HL-60/S4 treated with retinoic acid at 250 ng/mL for 4 days and 3 days (cell line): ENCODE measurements around the gene NMNAT3.

Experiments used
- in situ Hi-C: fragments of 300-500 bp; cut with MboI; formaldehyde crosslinking; loops from 2 replicates; pipeline ENCODE4 v1.7.0; 2022; ENCODE audit warnings: low sequenced_read_pairs

Gene NMNAT3

GRCh38 chr3:139676108-139676507 lies 1.7 kb downstream of the NMNAT3 start:
- in situ Hi-C loops, result no loop called here

GRCh38 chr3:139675327-139675726 lies 2.4 kb downstream of the NMNAT3 start:
- in situ Hi-C loops, result no loop called here

- in situ Hi-C loops, result no loop called here
Measured at GRCh38 chr3:139674571-139675260, 3.1 kb downstream of the NMNAT3 start.

- in situ Hi-C loops, result no loop called here
Measured at GRCh38 chr3:139672884-139673283, 4.9 kb downstream of the NMNAT3 start.

- in situ Hi-C loops, result no loop called here
Measured at GRCh38 chr3:139671863-139672646, 5.7 kb downstream of the NMNAT3 start.

- in situ Hi-C loops, result no loop called here
Measured at GRCh38 chr3:139671107-139671506, 6.7 kb downstream of the NMNAT3 start.

- in situ Hi-C loops, result no loop called here
Measured at GRCh38 chr3:139670196-139670595, 7.6 kb downstream of the NMNAT3 start.

- in situ Hi-C loops, result no loop called here
Measured at GRCh38 chr3:139668332-139668731, 9.4 kb downstream of the NMNAT3 start.

GRCh38 chr3:139664958-139665357 lies 12.8 kb downstream of the NMNAT3 start:
- in situ Hi-C loops, result no loop called here

GRCh38 chr3:139660269-139660668 lies 17.5 kb downstream of the NMNAT3 start:
- in situ Hi-C loops, result no loop called here

GRCh38 chr3:139659511-139659910 lies 18.3 kb downstream of the NMNAT3 start:
- in situ Hi-C loops, result no loop called here

- in situ Hi-C loops, result no loop called here
Measured at GRCh38 chr3:139657936-139658335, 19.8 kb downstream of the NMNAT3 start.

GRCh38 chr3:139657434-139657833 lies 20.3 kb downstream of the NMNAT3 start:
- in situ Hi-C loops, result no loop called here

GRCh38 chr3:139655909-139656595 lies 21.7 kb downstream of the NMNAT3 start:
- in situ Hi-C loops, result no loop called here

GRCh38 chr3:139654637-139655365 lies 23.0 kb downstream of the NMNAT3 start:
- in situ Hi-C loops, result no loop called here

GRCh38 chr3:139653582-139653981 lies 24.2 kb downstream of the NMNAT3 start:
- in situ Hi-C loops, result no loop called here

GRCh38 chr3:139652561-139652960 lies 25.2 kb downstream of the NMNAT3 start:
- in situ Hi-C loops, result no loop called here

GRCh38 chr3:139647866-139648435 lies 29.8 kb downstream of the NMNAT3 start:
- in situ Hi-C loops, result no loop called here

GRCh38 chr3:139646512-139646911 lies 31.3 kb downstream of the NMNAT3 start:
- in situ Hi-C loops, result no loop called here

- in situ Hi-C loops, result no loop called here
Measured at GRCh38 chr3:139642996-139643395, 34.8 kb downstream of the NMNAT3 start.

- in situ Hi-C loops, result no loop called here
Measured at GRCh38 chr3:139640456-139640855, 37.3 kb downstream of the NMNAT3 start.
